Fibroblast of the aortic adventitia (primary cell): ENCODE measurements around the gene PODNL1. TPM values are rescaled to one million over a fixed set of nuclear protein-coding genes. Genes with fewer than 3 reads are reported as not detected.
A peak's percentile ranks its signal among the peaks of the same experiment; 100 is the strongest.

Source experiments
- DNase-seq: peaks from one replicate; pipeline ENCODE4 v3.0.0-alpha.2; 2010; ENCODE audit warnings: low read depth
- H3K4me3 ChIP-seq: 2 replicates; pipeline ENCODE4 v1.5.1; 2011; ENCODE audit warnings: low read depth, mild to moderate bottlenecking, control low read depth, low read length, moderate library complexity
- total RNA-seq: library from RNA; depleted of rRNA; stranded (reverse); fragments of >200 nt; gene quantifications from 2 replicates; pipeline ENCODE4 v1.2.3, GENCODE V29; 2012; ENCODE audit warnings: low replicate concordance
- TF ChIP-seq, protein P1 (sequence below): IDR thresholded peaks from 2 replicates; pipeline ENCODE4 v1.5.1; 2011; ENCODE audit warnings: mild to moderate bottlenecking, low read length, control low read depth, inconsistent platforms; ENCODE audit not compliant: insufficient read depth

PODNL1 gene, protein sequence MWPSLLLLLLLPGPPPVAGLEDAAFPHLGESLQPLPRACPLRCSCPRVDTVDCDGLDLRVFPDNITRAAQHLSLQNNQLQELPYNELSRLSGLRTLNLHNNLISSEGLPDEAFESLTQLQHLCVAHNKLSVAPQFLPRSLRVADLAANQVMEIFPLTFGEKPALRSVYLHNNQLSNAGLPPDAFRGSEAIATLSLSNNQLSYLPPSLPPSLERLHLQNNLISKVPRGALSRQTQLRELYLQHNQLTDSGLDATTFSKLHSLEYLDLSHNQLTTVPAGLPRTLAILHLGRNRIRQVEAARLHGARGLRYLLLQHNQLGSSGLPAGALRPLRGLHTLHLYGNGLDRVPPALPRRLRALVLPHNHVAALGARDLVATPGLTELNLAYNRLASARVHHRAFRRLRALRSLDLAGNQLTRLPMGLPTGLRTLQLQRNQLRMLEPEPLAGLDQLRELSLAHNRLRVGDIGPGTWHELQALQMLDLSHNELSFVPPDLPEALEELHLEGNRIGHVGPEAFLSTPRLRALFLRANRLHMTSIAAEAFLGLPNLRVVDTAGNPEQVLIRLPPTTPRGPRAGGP
- 0.90 and 1.6 TPM in 2 replicates for total RNA-seq

DNA sequence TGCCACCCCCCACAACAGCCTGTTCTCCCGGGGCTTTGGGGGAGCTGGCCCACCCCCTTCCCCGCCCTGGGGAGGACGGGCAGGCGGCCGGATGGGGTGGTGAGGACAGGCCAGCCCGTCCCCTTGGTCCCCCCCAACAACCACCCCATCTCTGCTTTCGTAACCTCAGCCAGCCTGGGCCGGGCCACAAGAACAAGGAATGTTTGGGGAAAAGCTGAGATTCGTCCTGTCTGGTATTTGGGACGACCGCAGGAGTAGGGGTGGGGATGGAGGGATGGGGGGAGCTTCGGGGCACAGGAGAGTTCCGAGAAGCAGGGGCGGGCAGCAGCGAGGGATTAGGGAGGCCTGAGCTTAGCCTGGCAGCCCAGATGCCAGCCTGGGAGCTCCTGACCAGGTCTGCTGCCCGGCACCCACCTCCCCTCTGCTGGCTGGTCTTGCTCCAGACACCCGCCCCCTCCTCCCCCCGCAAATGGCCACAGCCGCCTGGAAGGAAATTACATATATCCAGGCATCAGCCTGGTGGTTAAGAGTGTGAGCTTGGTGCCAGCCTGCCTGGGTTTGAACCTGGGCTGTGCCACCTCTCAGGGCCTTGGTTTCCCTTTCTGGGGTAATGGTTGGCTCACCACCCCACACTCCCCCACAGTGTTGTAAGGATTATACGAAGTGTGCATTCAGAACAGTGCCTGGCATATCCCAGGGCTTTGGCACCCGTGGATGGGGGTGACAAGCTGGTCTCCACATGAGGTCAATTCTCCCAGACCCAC lies at the start of gene PODNL1:
Gene PODNL1 (minus strand): TSS at position 117 of the 764 bp plus-strand sequence. CDS start 236 bp downstream, outside the sequence.
- TF ChIP-seq, protein P1, sequence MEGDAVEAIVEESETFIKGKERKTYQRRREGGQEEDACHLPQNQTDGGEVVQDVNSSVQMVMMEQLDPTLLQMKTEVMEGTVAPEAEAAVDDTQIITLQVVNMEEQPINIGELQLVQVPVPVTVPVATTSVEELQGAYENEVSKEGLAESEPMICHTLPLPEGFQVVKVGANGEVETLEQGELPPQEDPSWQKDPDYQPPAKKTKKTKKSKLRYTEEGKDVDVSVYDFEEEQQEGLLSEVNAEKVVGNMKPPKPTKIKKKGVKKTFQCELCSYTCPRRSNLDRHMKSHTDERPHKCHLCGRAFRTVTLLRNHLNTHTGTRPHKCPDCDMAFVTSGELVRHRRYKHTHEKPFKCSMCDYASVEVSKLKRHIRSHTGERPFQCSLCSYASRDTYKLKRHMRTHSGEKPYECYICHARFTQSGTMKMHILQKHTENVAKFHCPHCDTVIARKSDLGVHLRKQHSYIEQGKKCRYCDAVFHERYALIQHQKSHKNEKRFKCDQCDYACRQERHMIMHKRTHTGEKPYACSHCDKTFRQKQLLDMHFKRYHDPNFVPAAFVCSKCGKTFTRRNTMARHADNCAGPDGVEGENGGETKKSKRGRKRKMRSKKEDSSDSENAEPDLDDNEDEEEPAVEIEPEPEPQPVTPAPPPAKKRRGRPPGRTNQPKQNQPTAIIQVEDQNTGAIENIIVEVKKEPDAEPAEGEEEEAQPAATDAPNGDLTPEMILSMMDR: no peak
- DNase-seq: peak; percentile 78
- H3K4me3 ChIP-seq: peak within 1 kb of the TSS; percentile 66

DNA sequence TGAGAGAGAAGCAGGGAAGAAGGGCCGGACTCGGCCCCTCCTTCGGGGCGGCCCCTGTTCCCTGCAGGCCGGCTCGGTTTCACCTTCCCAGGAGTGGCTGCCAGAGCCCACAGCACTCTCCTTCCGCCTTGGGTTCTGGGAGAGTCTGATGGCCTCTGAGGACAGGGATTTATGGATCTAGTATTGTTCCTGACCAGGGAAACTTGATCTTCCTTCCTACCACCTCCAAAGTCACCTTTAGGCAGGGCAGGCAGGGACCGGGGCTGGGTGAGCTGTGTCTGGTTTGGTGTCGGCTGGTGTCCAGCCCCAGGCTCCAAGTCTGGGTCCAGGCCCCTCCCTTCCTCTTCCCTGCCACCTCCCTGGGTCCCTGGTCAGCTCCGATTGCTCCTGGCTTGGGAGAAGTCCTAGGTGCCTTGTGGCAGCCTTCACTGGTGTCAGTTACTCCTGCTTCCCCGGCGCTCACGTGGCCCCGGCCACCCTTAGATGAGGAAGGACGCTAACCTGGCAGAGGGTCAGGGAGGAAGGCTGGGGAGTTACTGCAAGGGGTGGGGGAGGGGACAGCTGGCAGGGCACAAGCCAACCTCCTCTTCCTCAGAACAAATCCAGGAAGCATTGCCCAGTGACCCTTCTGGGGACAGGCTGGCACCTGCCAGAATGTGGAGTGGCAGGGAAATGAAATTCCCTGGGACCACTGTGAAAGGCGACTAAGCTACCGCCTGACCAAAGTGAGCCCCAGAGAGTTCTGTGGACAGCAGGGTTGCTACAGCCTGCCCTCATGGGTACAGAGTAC lies 49.1 kb upstream of the PODNL1 start:
- no peak for DNase-seq
- TF ChIP-seq, protein P1: no peak
- H3K4me3 ChIP-seq: no peak overlapping the region

DNA sequence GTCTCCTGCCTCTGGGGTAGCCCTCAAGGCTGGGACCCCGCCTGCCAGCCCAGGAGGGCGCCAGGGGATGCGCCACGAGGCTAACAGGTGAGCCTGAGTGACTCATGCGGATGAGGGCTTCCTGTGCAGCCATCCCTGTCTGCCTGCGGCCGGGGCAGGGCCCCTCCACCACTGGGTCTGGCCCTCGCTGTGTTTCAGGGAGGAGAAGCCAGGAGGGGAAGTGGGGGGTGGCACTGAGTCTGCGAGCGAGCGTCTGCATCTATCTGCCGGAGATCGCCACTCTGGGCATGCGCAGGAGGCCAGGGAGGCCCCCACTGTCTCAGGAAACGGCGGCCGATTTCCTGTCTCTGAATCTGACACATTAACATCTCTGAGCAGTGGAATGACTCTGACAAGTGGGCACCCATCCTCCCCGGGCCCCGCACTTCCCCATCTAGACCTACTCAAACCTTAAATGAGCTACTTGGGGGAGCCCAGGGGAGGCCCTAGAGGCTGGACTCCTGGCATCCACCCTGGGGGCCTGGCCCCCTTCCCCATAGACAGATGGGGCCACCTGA lies 48.2 kb upstream of the PODNL1 start:
- TF ChIP-seq, protein P1: no peak
- peak; percentile 31 for DNase-seq
- no peak overlapping the region for H3K4me3 ChIP-seq

DNA sequence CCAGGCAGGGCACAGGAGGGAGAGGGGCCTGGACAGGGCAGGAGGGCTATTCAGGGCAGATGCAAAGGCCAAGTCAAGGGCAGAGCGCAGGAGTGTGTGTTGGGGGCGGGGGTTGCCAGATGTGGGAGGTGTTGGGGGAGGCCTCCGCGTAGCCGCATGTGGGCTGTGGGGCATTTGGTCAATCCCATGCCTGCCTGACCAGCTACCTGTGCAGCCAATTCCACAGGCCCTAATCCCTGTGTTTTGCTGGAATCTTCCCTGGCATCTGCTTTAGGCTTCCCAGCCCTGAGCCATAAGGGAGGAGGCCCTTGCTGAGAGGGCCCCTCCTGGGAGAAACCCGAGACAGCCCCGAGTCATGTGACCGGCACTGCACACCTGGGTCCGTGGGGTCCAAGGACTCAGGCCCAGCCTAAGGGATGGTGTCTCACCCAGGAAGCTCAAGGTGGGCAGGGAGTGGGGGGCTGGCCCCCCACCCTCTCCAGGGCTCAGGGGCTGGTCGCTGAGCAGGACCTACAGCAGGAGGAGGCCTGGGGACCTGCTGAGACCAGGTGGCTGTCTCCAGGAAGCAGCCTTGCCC lies 47.6 kb upstream of the PODNL1 start:
- TF ChIP-seq, protein P1: no peak
- no peak for DNase-seq
- no peak overlapping the region for H3K4me3 ChIP-seq

DNA sequence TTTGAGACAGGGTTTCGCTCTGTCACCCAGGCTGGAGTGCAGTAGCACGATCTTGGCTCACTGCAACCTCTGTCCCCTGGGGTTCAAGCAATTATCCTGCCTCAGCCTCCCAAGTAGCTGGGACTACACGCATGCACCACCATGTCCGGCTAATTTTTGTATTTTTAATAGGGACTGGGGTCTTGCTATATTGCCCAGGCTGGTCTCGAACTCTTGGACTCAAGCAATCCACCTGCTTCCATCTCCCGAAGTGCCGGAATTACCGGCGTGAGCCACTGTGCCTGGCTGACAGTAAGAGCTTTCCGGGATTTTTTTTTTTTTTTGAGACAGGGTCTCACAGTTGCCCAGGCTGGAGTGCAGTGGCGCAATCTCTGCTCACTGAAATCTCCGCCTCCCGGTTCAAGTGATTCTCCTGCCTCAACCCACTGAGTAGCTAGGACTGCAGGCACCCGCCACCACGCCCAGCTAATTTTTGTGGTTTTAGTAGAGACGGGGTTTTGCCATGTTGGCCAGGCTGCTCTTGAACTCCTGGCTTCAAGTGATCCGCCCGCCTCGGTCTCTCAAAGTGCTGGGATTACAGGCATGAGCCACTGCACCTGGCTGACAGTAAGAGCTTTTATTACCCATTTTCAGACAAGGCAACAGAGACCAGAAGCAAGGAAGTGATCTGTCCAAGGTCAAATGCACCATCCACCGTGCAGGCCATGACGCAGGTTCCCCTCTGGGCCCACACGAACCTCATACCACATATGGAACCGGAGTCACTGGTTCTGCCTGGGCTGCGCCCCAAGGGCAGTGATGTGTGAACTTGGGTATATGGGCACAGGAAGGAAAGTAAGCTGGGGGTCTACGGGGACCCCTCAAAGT lies 46.9 kb upstream of the PODNL1 start:
- no peak overlapping the region for H3K4me3 ChIP-seq
- TF ChIP-seq, protein P1: no peak
- no peak for DNase-seq
